T-cell (primary cell): ENCODE measurements around the gene BMPR1B. TPM values are rescaled to one million over a fixed set of nuclear protein-coding genes. Genes with fewer than 3 reads are reported as not detected.

Source experiments
- ATAC-seq, 4 experiments: fragments of 200-7000 bp in 3 of 4; fragments of 150-1000 bp in 1 of 4; cut with Tn5 transposase; replicated peaks in 1 of 4; 1 replicate in 3 of 4; 2 replicates in 1 of 4; pipeline ENCODE4 v1.10.0; 2021; ENCODE audit warnings: moderate library complexity in 3 of 4, mild to moderate bottlenecking in 2 of 4, moderate number of reproducible peaks in 1 of 4
- CTCF ChIA-PET, 2 donors: fragments of 300-600 bp; sonication (Branson Sonifier 250); formaldehyde crosslinking; loops; one replicate each; lab custom pipeline; 2022; ENCODE audit warnings: antibody characterized with exemption in 2 of 2; lab: Charles Lee
- POLR2A ChIA-PET, 2 donors: fragments of 300-600 bp; sonication (Branson Sonifier 250); formaldehyde crosslinking; loops; one replicate each; lab custom pipeline; 2022; ENCODE audit warnings: antibody characterized with exemption in 2 of 2; lab: Charles Lee
- DNase-seq, 35 experiments: peaks; one replicate each; pipeline versions ENCODE4 v3.0.0 to v3.0.0-alpha.2; 2013 to 2023
- H3K27ac ChIP-seq: one replicate; pipeline ENCODE4 v1.5.1; 2013; ENCODE audit warnings: low read length
- H3K27me3 ChIP-seq, 2 experiments: replicated peaks in 1 of 2; 1 replicate in 1 of 2; 2 replicates in 1 of 2; pipeline versions ENCODE4 v1.6.1 to v1.7.0; 2013; ENCODE audit warnings: low read length in 1 of 2, mixed read lengths in 1 of 2; ENCODE audit not compliant: control insufficient read depth in 2 of 2, insufficient read depth in 2 of 2; ENCODE audit errors: extremely low read depth in 1 of 2
- H3K36me3 ChIP-seq, 2 donors: 1 replicate in 1 of 2; 2 replicates in 1 of 2; pipeline versions ENCODE4 v1.6.1 to v1.7.0; 2013; ENCODE audit warnings: low read length in 1 of 2; ENCODE audit not compliant: control insufficient read depth in 2 of 2, insufficient read depth in 1 of 2; ENCODE audit errors: extremely low read depth in 1 of 2
- H3K4me1 ChIP-seq, 2 experiments: 1 replicate in 1 of 2; 2 replicates in 1 of 2; pipeline versions ENCODE4 v1.6.1 to v1.7.0; 2013; ENCODE audit warnings: low read length in 2 of 2, mixed read lengths in 1 of 2; ENCODE audit not compliant: insufficient read depth in 2 of 2, control insufficient read depth in 1 of 2; ENCODE audit errors: extremely low read depth in 1 of 2
- H3K4me3 ChIP-seq, 2 donors: 1 replicate in 1 of 2; 2 replicates in 1 of 2; pipeline versions ENCODE4 v1.5.1 to v1.7.0; 2013; ENCODE audit warnings: mild to moderate bottlenecking in 2 of 2, low read length in 1 of 2, moderate library complexity in 1 of 2; ENCODE audit not compliant: control insufficient read depth in 1 of 2; ENCODE audit errors: extremely low read depth in 1 of 2
- H3K9me3 ChIP-seq: 2 replicates; pipeline ENCODE4 v1.7.0; 2013
- H3K27ac Mint-ChIP-seq, 2 donors: one replicate each; pipeline ENCODE4 v1.8.0; 2020 to 2021; ENCODE audit warnings: mild to moderate bottlenecking in 2 of 2, mixed read lengths in 2 of 2
- H3K27me3 Mint-ChIP-seq, 2 donors: one replicate each; pipeline ENCODE4 v1.8.0; 2021 to 2022; ENCODE audit warnings: mixed read lengths in 2 of 2
- H3K36me3 Mint-ChIP-seq: one replicate; pipeline ENCODE4 v1.8.0; 2021; ENCODE audit warnings: mixed read lengths
- H3K4me1 Mint-ChIP-seq, 3 donors: one replicate each; pipeline ENCODE4 v1.8.0; 2020 to 2022; ENCODE audit warnings: mixed read lengths in 3 of 3, mild to moderate bottlenecking in 1 of 3
- H3K4me3 Mint-ChIP-seq, 3 donors: one replicate each; pipeline ENCODE4 v1.8.0; 2020 to 2022; ENCODE audit warnings: mild to moderate bottlenecking in 3 of 3, mixed read lengths in 3 of 3, moderate library complexity in 3 of 3
- H3K9me3 Mint-ChIP-seq, 3 donors: one replicate each; pipeline ENCODE4 v1.8.0; 2020 to 2022; ENCODE audit warnings: mixed read lengths in 3 of 3
- WGBS: methylation state at CpG from one replicate; pipeline ENCODE4 v1.1.5; 2013; ENCODE audit warnings: missing lambda C conversion rate; ENCODE audit not compliant: insufficient coverage; 5-methylcytosine and 5-hydroxymethylcytosine counted together
- total RNA-seq, 35 experiments: library from RNA in 6 of 35; stranded (reverse) in 6 of 35; fragments of 120-200 nt in 1 of 35; gene quantifications; one replicate each; pipeline versions ENCODE4 v1.2.1 to v1.2.4 and lab custom pipeline; 2013 to 2026

BMPR1B gene
- total RNA-seq, 5 donors from 2014 or later (not counting 1 experiment from before 2014, with no cell fraction given): 0.09 to 0.36 (median 0.28) TPM; not detected in 2

DNA sequence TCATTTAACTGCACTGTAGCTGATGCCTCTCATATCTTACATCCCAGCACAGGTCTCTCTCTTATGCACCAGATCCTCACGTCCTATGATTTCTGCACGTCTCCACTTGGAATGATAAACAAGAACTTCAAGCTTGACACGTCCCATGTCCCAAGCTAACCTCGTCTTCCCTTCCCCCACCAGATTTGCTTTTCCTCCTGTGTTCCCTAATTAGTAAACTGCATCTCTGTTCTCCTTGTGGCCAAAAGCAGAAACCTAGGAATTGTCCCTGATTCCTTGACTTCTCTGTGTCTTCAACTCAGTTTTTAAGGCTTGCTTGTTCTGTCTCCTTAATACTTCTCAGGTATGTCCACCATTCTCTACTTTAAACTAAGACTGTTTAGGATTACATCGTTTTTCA is 171.9 kb downstream of the BMPR1B start:
- DNase-seq: no peak
- CTCF ChIA-PET: interaction anchor here in 1 of 2 donors (0.5 kb wide), 1 partner anchor 1242 kb away, joined by 4 read pairs; no protein-coding TSS in a partner anchor
- POLR2A ChIA-PET: no interaction called here
- no peaks in the 10 kb centered on the region for H3K36me3 Mint-ChIP-seq
- no peaks in the 10 kb centered on the region for H3K4me1 Mint-ChIP-seq
- Histone ChIP-seq H3K27ac (no peak overlapping the region), H3K4me1 (no peaks in the 10 kb centered on the region), H3K9me3 (no peaks in the 10 kb centered on the region), H3K27me3 (no peaks in the 10 kb centered on the region), H3K36me3 (no peaks in the 10 kb centered on the region), H3K4me3 (no peak overlapping the region)
- H3K4me3 Mint-ChIP-seq: no peak overlapping the region
- 80% methylated on average over 4 of the region's 5 CpGs for WGBS
- no peaks in the 10 kb centered on the region for H3K9me3 Mint-ChIP-seq
- no peak overlapping the region for H3K27ac Mint-ChIP-seq
- no peak for ATAC-seq
- H3K27me3 Mint-ChIP-seq: peaks cover 0 to 2% of the 10 kb centered on the region in 2 donors

DNA sequence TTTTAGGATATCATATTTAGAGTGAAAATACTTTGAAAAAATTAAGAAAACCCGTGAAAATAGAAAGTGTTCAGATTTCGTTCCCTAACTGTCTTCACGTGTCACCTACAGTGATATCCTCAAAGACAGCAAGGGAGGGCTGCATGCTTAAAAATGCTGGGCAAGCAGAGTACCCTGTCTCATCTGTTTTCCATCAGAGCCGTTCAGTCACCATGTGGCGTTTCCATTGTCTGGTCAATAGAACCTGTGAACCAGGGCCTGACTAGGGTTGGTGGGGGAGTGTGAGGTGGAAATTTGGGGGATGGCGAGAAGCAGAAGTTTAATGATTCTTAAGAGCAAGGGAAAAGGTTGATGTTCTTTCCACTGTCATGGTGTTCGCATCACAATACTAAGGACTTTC is 173.9 kb downstream of the BMPR1B start:
- 96% methylated on average over 4 of the region's 7 CpGs for WGBS
- CTCF ChIA-PET: no interaction called here
- no peak for DNase-seq

DNA sequence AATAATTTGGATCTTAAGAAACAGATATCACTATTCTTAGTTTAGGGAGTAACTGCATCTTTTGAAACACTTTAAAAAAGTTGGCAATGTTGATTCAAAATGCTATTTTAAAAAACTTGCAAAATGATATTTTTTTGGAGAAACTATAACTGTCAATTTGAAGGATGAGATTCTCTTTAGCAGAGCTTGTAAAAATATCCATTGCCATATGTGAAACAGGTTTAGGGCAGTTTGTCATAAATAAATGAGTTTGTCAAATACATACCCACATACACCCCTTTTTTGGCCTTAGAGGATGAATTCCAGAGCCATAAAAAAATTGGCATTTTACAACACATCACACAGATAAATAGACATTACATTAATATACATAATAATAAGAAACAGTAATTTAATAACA is 174.6 kb downstream of the BMPR1B start:
- Mint-ChIP-seq H3K9me3 (no peaks in the 10 kb centered on the region), H3K27me3 (no peaks in the 10 kb centered on the region), H3K4me3 (no peak overlapping the region), H3K4me1 (no peaks in the 10 kb centered on the region), H3K27ac (no peak overlapping the region), H3K36me3 (no peaks in the 10 kb centered on the region)
- H3K27ac ChIP-seq: no peak overlapping the region
- H3K36me3 ChIP-seq: no peaks in the 10 kb centered on the region
- H3K4me3 ChIP-seq: no peak overlapping the region
- H3K4me1 ChIP-seq: no peaks in the 10 kb centered on the region
- H3K27me3 ChIP-seq: no peaks in the 10 kb centered on the region
- CTCF ChIA-PET: no interaction called here
- H3K9me3 ChIP-seq: no peaks in the 10 kb centered on the region
- DNase-seq (no peak), ATAC-seq (no peak)
- POLR2A ChIA-PET: no interaction called here

More for the DNA sequence above, 173.9 kb downstream of the BMPR1B start:
- Mint-ChIP-seq H3K4me3 (no peak overlapping the region), H3K9me3 (no peaks in the 10 kb centered on the region), H3K27me3 (no peaks in the 10 kb centered on the region), H3K4me1 (no peaks in the 10 kb centered on the region), H3K36me3 (no peaks in the 10 kb centered on the region), H3K27ac (no peak overlapping the region)
- no peak for ATAC-seq
- H3K4me3 ChIP-seq: no peak overlapping the region
- H3K4me1 ChIP-seq: no peaks in the 10 kb centered on the region
- H3K36me3 ChIP-seq: no peaks in the 10 kb centered on the region
- no peaks in the 10 kb centered on the region for H3K27me3 ChIP-seq
- POLR2A ChIA-PET: no interaction called here
- no peak overlapping the region for H3K27ac ChIP-seq
- no peaks in the 10 kb centered on the region for H3K9me3 ChIP-seq

DNA sequence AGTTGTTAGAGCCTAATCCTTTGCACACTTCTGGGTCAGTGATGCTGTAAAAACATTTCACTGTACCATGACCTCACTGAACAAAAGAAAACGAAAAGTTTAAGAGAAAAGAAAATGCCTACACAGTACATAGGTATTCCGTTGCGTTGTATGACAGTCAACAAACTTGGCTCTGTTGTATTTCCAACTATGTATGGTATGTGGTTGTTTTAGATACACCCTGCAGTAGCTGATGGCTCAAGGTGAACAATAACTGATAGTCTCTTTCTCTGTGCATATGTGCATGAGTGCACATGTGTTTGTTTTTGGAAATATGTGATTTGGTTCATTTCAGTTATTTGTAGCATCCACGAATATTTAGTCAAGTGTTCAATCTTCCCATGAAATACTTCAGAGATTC is 176.0 kb downstream of the BMPR1B start:
- no peaks in the 10 kb centered on the region for H3K9me3 Mint-ChIP-seq
- H3K27ac Mint-ChIP-seq: no peak overlapping the region
- no peaks in the 10 kb centered on the region for H3K36me3 ChIP-seq
- H3K27me3 ChIP-seq: no peaks in the 10 kb centered on the region
- no peak for ATAC-seq
- H3K4me1 Mint-ChIP-seq: no peaks in the 10 kb centered on the region
- H3K4me3 Mint-ChIP-seq: no peak overlapping the region
- no peaks in the 10 kb centered on the region for H3K9me3 ChIP-seq
- no peak for DNase-seq
- no peaks in the 10 kb centered on the region for H3K27me3 Mint-ChIP-seq
- ChIA-PET POLR2A (no interaction called here), CTCF (interaction anchor here in 1 of 2 donors (0.6 kb wide), 2 partner anchors 12 to 54 kb away, joined by 4 read pairs; no protein-coding TSS in a partner anchor)
- H3K36me3 Mint-ChIP-seq: no peaks in the 10 kb centered on the region
- no peak overlapping the region for H3K27ac ChIP-seq
- no peak overlapping the region for H3K4me3 ChIP-seq
- H3K4me1 ChIP-seq: no peaks in the 10 kb centered on the region
- 100% methylated on average over 2 of the region's 4 CpGs for WGBS

DNA sequence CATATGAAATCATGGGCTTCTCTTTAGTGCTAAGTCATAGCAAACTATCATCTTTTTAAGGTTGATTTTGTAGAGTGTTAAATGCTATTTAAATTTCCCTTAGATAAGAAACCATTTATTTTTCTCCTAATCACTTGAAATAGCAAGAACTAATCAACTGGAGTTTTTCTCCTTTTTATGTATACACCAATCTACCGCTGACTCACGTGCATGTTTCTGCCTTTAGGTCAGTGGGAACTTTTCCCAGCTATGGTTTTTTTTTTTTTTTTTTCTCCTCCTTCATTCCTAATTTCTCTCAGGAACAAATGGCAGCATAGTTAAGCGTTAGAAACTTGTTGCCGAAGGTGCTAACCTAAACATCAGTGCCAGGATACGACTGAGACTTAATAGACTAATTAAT is 176.4 kb downstream of the BMPR1B start:
- no peak overlapping the region for H3K4me3 ChIP-seq
- Mint-ChIP-seq H3K9me3 (no peaks in the 10 kb centered on the region), H3K4me1 (no peaks in the 10 kb centered on the region), H3K4me3 (no peak overlapping the region), H3K27me3 (no peaks in the 10 kb centered on the region), H3K36me3 (no peaks in the 10 kb centered on the region), H3K27ac (no peak overlapping the region)
- H3K27ac ChIP-seq: no peak overlapping the region
- CTCF ChIA-PET: interaction anchor here in 1 of 2 donors (0.6 kb wide), 2 partner anchors 13 to 53 kb away, joined by 4 read pairs; no protein-coding TSS in a partner anchor
- no peaks in the 10 kb centered on the region for H3K4me1 ChIP-seq
- no peaks in the 10 kb centered on the region for H3K36me3 ChIP-seq
- ATAC-seq (no peak), DNase-seq (no peak)
- POLR2A ChIA-PET: no interaction called here
- no peaks in the 10 kb centered on the region for H3K9me3 ChIP-seq
- no peaks in the 10 kb centered on the region for H3K27me3 ChIP-seq
- no CpG with 5 or more reads among the region's 5 CpGs for WGBS

DNA sequence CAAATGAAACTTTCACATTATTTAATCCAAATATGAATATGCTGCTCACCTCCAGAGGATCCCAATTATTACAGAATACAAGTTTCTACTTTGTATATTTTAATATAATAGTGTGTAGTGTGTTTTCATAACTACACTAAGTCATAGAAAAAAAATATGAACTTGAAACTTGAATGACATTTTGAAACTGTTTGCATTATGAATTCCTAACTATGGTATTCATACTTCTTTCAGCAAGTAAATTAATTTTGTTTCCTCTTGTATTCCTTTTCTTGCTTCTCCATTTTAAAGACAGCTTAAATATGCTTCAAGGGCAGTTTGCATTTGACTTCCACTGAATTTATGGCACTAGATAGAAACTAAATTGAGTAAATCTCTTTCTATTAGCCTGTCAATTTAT is 177.1 kb downstream of the BMPR1B start:
- Histone ChIP-seq H3K4me3 (no peak overlapping the region), H3K4me1 (no peaks in the 10 kb centered on the region), H3K27me3 (no peaks in the 10 kb centered on the region), H3K27ac (no peak overlapping the region), H3K36me3 (no peaks in the 10 kb centered on the region), H3K9me3 (no peaks in the 10 kb centered on the region)
- no peaks in the 10 kb centered on the region for H3K36me3 Mint-ChIP-seq
- H3K9me3 Mint-ChIP-seq: no peaks in the 10 kb centered on the region
- H3K27ac Mint-ChIP-seq: no peak overlapping the region
- no peak overlapping the region for H3K4me3 Mint-ChIP-seq
- no peak for DNase-seq
- ChIA-PET CTCF (no interaction called here), POLR2A (no interaction called here)
- no peaks in the 10 kb centered on the region for H3K27me3 Mint-ChIP-seq
- no peaks in the 10 kb centered on the region for H3K4me1 Mint-ChIP-seq
- no peak for ATAC-seq

DNA sequence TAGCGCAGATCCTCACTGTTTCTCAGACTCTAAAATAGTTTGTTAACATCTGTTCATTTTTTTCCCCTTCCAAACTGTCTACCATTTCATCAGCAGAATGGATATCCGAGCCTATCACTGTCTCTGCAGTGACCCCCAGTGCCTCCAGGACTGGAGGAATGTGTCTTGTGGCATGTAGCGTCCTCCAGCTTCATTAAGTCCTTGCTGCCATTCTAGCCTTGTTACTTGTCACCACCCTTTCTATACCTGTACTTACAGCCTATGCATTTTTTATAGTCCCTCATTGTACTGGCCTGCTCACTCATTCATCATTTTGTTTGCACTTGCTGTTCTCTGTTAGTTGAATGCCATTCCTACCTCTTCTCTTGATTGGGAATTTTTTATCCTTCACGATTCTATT is 179.1 kb downstream of the BMPR1B start:
- DNase-seq (no peak), ATAC-seq (no peak)
- no CpG with 5 or more reads among the region's 4 CpGs for WGBS
- Histone ChIP-seq H3K27ac (no peak overlapping the region), H3K4me3 (no peak overlapping the region), H3K4me1 (no peaks in the 10 kb centered on the region), H3K27me3 (no peaks in the 10 kb centered on the region), H3K9me3 (no peaks in the 10 kb centered on the region), H3K36me3 (no peaks in the 10 kb centered on the region)
- Mint-ChIP-seq H3K9me3 (no peaks in the 10 kb centered on the region), H3K4me1 (no peaks in the 10 kb centered on the region), H3K27me3 (peaks cover 0 to 2% of the 10 kb centered on the region in 2 donors), H3K4me3 (no peak overlapping the region), H3K27ac (no peak overlapping the region), H3K36me3 (no peaks in the 10 kb centered on the region)
- ChIA-PET CTCF (no interaction called here), POLR2A (no interaction called here)
